Osteoblast (primary cell): ENCODE results near the gene NBAS. TPM values are rescaled to one million over a fixed set of nuclear protein-coding genes. Genes with fewer than 3 reads are reported as not detected.

ENCODE experiments used
- DNase-seq: peaks from one replicate; pipeline ENCODE4 v3.0.0; 2011; ENCODE audit warnings: low spot score, mixed read lengths; ENCODE audit not compliant: insufficient read length; ENCODE audit errors: missing footprints
- H2AFZ ChIP-seq: 2 replicates; pipeline ENCODE4 v1.6.0; 2011; ENCODE audit warnings: mild to moderate bottlenecking, low read length
- H3K27ac ChIP-seq: 2 replicates; pipeline ENCODE4 v1.5.1; 2011; ENCODE audit warnings: mild to moderate bottlenecking, low read depth, low read length, moderate library complexity
- H3K27me3 ChIP-seq: 2 replicates; pipeline ENCODE4 v1.6.0; 2012; ENCODE audit warnings: mild to moderate bottlenecking, control low read depth, inconsistent platforms, low read length, moderate library complexity; ENCODE audit not compliant: insufficient read depth
- H3K36me3 ChIP-seq: 2 replicates; pipeline ENCODE4 v1.5.1; 2011; ENCODE audit warnings: mild to moderate bottlenecking, low read length, control low read depth, moderate library complexity; ENCODE audit not compliant: insufficient read depth
- H3K4me1 ChIP-seq: 2 replicates; pipeline ENCODE4 v1.5.1; 2011; ENCODE audit warnings: mild to moderate bottlenecking, low read length, control low read depth, moderate library complexity; ENCODE audit not compliant: insufficient read depth
- H3K4me2 ChIP-seq: 2 replicates; pipeline ENCODE4 v1.6.0; 2011; ENCODE audit warnings: mild to moderate bottlenecking, low read length; ENCODE audit not compliant: insufficient read depth
- H3K4me3 ChIP-seq: fragments of 200-600 bp; sonication (generic); 3 replicates; pipeline ENCODE4 v1.5.1; 2012; ENCODE audit warnings: mild to moderate bottlenecking, low read length, inconsistent platforms; ENCODE audit not compliant: insufficient read depth
- H3K79me2 ChIP-seq: 2 replicates; pipeline ENCODE4 v1.6.0; 2012; ENCODE audit warnings: mild to moderate bottlenecking, low read length, control low read depth, inconsistent platforms; ENCODE audit not compliant: insufficient read depth
- H3K9me3 ChIP-seq: 2 replicates; pipeline ENCODE4 v1.5.1; 2011; ENCODE audit warnings: low read depth, low read length, control low read depth
- H4K20me1 ChIP-seq: 2 replicates; pipeline ENCODE4 v1.6.0; 2012; ENCODE audit warnings: mild to moderate bottlenecking, low read length, control low read depth; ENCODE audit not compliant: insufficient read depth
- CTCF ChIP-seq: IDR thresholded peaks from 2 replicates; pipeline ENCODE4 v1.5.1; 2011; ENCODE audit warnings: mild to moderate bottlenecking, low read depth, low read length, moderate library complexity; ENCODE audit errors: extremely low read depth
- total RNA-seq: library from RNA; depleted of rRNA; stranded (reverse); fragments of >200 nt; gene quantifications from 2 replicates; pipeline ENCODE4 v1.2.3, GENCODE V29; 2012

The NBAS gene
- total RNA-seq, 1 donor, result 98.1 TPM

- DNase-seq, result no peak
- Histone ChIP-seq H3K36me3 (no peaks in the 10 kb centered on the region), H4K20me1 (peaks cover 15% of the 10 kb centered on the region), H3K27ac (peak overlapping the region; percentile 96), H3K27me3 (no peaks in the 10 kb centered on the region), H2AFZ (no peak overlapping the region), H3K9me3 (no peaks in the 10 kb centered on the region), H3K79me2 (peaks cover 55% of the 10 kb centered on the region), H3K4me3 (peak overlapping the region; percentile 96), H3K4me2 (peak overlapping the region; percentile 98), H3K4me1 (peaks cover 12% of the 10 kb centered on the region)
- no peak for TF ChIP-seq CTCF
Measured at GRCh38 chr2:15559379-15560139, 1.6 kb downstream of the NBAS start.

- no peaks in the 10 kb centered on the region for H3K36me3 ChIP-seq
- H3K4me1 ChIP-seq, result peaks cover 12% of the 10 kb centered on the region
- no peak overlapping the region for H3K27ac ChIP-seq
- H3K4me2 ChIP-seq, result no peak overlapping the region
- peaks cover 59% of the 10 kb centered on the region for H3K79me2 ChIP-seq
- DNase-seq, result no peak
- H3K27me3 ChIP-seq, result no peaks in the 10 kb centered on the region
- H3K9me3 ChIP-seq, result no peaks in the 10 kb centered on the region
- H2AFZ ChIP-seq, result no peak overlapping the region
- no peak for TF ChIP-seq CTCF
- H4K20me1 ChIP-seq, result peaks cover 15% of the 10 kb centered on the region
- H3K4me3 ChIP-seq, result no peak overlapping the region
Measured at GRCh38 chr2:15557887-15558311, 3.2 kb downstream of the NBAS start.

- Histone ChIP-seq H2AFZ (no peak overlapping the region), H3K36me3 (no peaks in the 10 kb centered on the region), H3K9me3 (no peaks in the 10 kb centered on the region), H4K20me1 (peaks cover 15% of the 10 kb centered on the region), H3K27ac (no peak overlapping the region), H3K79me2 (peaks cover 59% of the 10 kb centered on the region), H3K4me2 (no peak overlapping the region), H3K4me1 (peaks cover 6% of the 10 kb centered on the region), H3K27me3 (no peaks in the 10 kb centered on the region), H3K4me3 (no peak overlapping the region)
- no peak for DNase-seq
- TF ChIP-seq CTCF, result no peak
Measured at GRCh38 chr2:15556311-15556930, 4.7 kb downstream of the NBAS start.

- peaks cover 15% of the 10 kb centered on the region for H4K20me1 ChIP-seq
- no peak overlapping the region for H3K4me3 ChIP-seq
- no peak overlapping the region for H2AFZ ChIP-seq
- no peaks in the 10 kb centered on the region for H3K9me3 ChIP-seq
- peaks cover 6% of the 10 kb centered on the region for H3K4me1 ChIP-seq
- H3K79me2 ChIP-seq, result peaks cover 54% of the 10 kb centered on the region
- no peak overlapping the region for H3K27ac ChIP-seq
- H3K27me3 ChIP-seq, result no peaks in the 10 kb centered on the region
- no peaks in the 10 kb centered on the region for H3K36me3 ChIP-seq
- DNase-seq, result no peak
- H3K4me2 ChIP-seq, result no peak overlapping the region
- TF ChIP-seq CTCF, result no peak
Measured at GRCh38 chr2:15555760-15556193, 5.4 kb downstream of the NBAS start.
